Upper lobe of left lung (tissue), 4 donors: Measurements from ENCODE around the gene ACR.
"Not testable (repeated sequence)": the region's sequence is repeated elsewhere in the genome, so short reads cannot be mapped to it uniquely, and the experiment has no call there.

Experiments used
- CTCF ChIP-seq, 6 experiments: fragments of 450-650 bp in 4 of 6; fragments of 200-600 bp in 2 of 6; sonication (generic) in 2 of 6; IDR thresholded peaks; one replicate each; pipeline ENCODE4 v1.5.1; 2016 to 2019; ENCODE audit warnings: antibody characterized with exemption in 6 of 6
- POLR2A ChIP-seq, 4 donors: fragments of 450-650 bp; IDR thresholded peaks; one replicate each; pipeline ENCODE4 v1.5.1; 2016 to 2017; ENCODE audit warnings: antibody characterized with exemption in 4 of 4, mild to moderate bottlenecking in 2 of 4
- POLR2AphosphoS5 ChIP-seq, 2 donors: sonication (generic); formaldehyde crosslinking; IDR thresholded peaks; one replicate each; pipeline ENCODE4 v1.5.1; 2017; ENCODE audit warnings: antibody characterized with exemption in 2 of 2

DNA sequence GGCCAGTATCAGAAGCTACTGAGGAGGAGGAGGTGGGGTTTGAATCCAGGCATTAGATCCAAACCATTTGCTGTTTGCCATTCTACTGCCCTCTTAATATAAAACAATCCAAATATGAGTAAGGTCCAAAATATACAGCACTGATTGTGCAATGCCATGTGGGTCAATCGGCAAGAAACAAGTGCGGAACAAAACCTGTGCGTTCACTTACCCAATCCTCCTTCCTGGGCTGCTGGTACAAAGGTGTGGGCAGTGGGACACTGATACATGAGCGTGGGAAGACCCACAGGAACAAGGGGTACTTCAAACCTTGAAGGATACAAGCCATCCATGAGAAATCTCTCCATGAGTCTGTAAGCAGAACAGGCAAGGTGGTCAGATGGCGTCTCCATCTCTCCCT, 39.6 kb downstream of the ACR start:
- TF ChIP-seq CTCF, POLR2AphosphoS5, POLR2A (IDR thresholded peaks at IDR 0.05): not testable (repeated sequence)
